ENCODE results near the gene CLMP.
"Not testable (repeated sequence)": the region's sequence is repeated elsewhere in the genome, so short reads cannot be mapped to it uniquely, and the experiment has no call there.

CLMP gene

DNA sequence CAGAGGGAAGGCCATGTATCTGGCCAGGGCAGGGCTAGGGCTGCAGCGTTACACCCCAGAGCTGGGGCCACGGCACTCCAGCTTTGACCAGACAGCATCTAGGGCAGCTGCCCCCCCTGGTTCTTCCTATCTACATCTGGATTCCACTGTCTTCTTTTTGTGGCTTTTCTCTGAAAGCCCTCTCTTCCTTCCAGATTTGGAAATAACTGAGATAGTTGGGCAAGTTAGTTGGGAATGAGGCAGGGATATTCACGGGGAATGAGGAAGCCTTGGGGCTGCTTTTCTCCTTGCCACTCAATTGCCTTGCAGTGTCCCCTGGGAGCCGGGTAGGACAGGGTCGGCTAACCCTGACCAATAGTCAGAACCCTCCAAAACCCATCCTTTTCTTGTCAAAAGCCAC lies 26.8 kb downstream of the CLMP start:
- DNase-seq (ENCODE audit: low read depth) = no peak

DNA sequence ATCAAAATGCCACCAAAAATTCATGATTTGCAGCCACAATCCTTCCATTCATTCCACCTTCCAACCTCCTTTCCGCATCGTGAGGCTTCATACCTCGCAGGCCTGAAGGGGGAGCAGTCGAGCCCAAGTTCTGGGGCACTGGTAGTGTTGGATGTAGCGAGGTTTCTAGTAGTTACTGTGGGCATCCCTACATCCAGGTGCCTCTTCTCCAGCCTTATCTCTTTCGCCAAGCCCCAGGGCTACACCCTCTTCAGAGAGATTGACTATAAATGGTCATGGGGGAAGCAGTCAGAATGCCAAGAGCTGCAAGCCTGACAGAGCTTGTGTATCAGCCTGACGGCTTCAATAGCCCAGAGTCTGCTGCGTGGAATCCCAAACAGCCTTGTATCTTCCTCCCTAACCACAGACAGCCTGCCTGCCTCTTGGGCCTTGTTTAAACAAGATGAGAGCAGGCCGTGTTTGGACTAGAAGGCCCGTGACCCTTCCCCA lies 28.9 kb downstream of the CLMP start:
- DNase-seq (ENCODE audit: low read depth) = no peak

DNA sequence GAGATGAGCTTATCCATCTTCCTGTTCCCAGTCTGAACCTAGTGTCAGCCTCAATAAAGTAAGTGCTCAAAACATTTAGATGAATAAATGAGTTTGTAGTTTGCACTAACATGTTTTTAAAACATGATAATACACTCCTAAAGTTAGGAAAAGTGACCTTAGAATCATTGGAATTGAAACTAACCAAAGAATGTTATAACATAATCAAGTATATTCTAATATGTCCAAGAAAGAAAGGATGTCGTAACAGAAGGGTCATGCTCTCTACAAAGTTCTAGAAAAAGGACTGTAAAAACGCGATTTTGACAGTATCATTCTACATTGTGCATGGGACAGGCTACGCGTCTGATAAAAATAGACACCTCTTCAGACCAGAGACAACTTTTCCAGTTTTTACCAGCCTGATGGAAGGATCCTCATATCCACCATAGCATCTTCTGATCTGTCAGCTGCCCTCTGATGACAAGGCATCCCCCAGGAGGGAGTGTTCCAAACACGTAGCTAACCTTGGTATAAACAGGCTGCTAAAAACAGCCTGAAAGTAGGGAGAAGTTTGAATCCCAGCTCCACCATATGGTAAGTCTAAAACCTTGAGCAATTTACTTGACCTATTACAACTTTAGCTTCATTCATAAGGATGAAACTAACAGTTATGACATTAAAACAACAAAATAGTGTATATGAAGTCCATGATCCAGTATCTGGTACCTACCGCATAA lies 30.2 kb downstream of the CLMP start:
- DNase-seq (ENCODE audit: low read depth) = no peak

DNA sequence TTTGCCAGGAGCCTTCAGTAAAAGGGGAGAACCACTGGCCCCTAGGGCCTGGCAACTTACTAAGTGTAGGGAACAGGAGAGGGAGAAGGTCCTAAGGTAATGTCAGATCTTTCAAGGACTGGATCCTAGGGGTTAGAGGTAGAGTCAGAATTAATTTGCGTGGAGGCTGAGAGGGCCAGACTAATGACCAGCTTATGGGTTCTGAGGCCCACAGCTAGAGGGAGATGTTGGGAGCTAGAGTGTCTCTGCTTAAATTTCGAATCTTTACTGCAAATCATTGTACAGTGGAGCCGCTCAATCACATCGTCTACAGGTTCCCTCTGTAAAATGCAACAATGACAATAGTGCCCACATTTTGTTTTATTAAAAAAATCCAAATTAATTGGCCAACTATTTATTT lies 31.4 kb downstream of the CLMP start:
- no peak for DNase-seq (ENCODE audit: low read depth)

DNA sequence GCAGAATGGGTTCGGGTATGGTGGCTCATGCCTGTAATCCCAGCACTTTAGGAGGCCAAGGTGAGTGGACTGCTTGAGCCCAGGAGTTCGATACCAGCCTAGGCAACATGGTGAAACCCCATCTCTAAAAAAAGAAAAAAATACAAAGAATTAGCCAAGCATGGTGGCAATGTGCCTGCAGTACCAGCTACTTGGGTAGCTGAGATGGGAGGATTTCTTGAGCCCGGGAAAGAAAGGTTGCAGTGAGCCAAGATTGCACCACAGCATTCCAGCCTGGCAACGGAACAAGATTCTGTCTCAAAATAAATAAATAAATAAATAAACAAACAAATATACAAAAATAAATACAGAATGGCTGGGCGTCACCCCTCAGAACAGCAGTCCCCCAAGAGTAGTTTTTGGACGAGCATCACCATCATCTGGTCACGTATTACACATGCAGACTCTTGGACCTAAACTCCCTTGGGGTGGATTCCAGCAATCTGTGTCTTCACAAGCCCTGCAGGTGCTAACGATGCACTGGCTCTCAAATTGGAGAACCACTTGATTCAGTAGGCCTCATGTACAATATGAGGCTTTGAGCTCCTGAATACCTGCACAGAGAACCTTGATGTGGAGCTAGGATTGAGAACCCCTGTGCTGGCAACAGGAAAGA lies 33.5 kb downstream of the CLMP start:
- DNase-seq (ENCODE audit: low read depth) = no peak

DNA sequence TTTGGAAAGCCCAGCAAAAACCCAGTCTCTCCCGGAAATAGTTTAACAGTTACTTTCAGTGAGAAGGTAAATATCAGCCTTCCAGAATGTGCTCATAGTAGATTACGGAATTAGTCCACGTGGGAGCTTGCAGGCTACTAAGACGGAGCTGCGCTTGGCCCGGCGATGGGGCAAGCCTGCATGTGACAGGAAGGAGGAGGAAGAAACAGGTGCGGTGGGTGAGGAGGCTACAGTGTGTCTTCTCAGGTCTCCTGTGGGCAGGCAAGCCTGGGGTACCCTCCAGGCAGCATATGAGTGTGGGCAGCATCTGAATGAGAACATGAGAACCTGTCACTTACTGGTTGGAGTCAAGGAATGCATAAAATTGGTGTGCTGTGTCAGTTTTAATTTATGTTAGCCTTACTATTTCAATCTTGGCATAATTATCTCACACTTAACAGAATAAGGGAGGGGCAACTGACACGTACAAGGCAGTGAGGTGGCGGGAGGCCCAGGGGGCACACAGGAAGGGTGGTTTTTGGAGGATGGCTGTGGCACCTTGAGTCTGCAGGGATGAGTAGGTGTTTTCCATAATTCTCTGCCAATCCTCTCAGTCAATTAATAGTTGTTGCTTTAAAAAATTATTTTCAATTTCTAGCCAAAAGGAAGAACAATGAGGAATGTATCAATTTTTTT lies 35.7 kb downstream of the CLMP start:
- no peak for DNase-seq (ENCODE audit: low read depth)

DNA sequence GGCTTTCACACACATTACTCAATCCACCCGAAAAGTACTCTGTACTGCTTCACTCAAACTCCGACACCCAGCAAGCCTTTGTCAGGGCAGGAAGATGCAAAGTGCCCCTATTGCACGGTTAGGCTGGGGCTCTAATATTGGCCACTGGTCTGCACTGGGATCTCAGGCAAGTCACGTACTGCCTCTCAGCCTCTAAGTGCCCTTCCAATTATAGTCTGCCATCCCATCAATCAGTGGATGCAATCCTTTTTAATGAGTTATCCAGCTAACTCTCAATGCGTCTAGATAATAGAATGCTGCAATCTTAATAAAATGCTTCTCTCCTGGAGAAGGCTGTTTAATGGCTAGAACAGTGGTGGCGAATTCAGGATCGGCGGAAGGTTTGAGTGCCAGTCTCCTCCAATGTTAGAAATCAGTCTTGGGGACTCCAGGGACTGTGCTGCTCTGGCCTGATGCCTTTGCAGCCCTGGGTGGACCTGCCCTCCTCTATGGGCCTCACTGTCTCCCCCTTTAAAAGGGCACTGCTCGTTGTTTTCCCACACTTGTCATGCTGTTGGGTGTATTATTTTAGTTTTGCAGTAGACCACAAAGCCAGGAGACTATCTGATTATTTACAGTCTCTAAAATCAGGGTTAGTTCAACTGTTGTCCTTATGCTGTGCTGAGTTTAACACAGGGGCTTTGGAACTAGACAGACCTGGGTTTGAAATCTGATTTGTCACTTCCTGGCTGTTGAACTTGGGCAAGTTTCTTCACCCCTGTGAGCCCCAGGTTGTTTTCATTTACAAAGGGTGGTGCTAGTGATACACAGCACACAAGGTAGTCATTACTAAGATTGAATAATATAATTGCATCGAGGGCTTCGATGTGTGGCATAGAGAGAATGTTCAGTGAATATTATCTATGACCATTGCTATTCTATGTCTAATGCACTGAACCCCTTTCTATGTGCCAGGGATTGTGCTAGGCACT lies 36.7 kb downstream of the CLMP start:
- no peak for DNase-seq (ENCODE audit: low read depth)

DNA sequence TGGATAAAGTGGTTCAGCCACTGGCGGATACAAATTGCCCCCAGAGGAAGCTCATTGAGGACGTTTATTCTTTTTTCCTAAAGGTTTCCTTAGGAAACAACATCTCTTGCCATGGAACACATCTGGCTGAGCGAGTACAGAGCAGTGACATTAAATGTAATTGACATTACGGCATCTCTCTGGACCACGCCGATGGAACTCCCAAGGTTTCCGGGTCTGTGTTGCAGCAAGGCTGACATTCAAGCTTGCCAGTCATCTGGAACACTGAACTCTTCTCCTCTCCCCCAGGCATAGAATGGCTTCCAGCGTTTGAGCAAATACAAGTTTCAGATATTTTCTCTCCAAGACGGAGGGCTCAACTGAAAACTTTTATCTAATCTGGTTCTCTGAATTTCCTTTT lies 42.1 kb downstream of the CLMP start:
- DNase-seq (ENCODE audit: low read depth) = no peak

DNA sequence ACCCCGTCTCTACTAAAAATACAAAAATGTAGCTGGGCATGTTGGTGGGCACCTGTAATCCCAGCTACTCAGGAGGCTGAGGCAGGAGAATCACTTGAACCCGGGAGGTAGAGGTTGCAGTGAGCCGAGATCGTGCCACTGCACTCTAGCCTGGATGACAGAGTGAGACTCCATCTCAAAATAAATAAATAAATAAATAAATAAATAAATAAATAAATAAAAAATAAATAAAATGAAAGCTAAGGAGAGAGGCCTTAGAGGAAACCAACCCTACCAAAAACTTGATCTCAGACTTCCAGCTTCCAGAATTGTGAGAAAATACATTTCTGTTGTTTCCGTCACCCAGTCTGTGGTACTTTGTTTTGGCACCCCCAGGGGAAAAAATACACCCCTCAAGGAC lies 42.7 kb downstream of the CLMP start:
- not testable (repeated sequence) for DNase-seq (ENCODE audit: low read depth)

DNA sequence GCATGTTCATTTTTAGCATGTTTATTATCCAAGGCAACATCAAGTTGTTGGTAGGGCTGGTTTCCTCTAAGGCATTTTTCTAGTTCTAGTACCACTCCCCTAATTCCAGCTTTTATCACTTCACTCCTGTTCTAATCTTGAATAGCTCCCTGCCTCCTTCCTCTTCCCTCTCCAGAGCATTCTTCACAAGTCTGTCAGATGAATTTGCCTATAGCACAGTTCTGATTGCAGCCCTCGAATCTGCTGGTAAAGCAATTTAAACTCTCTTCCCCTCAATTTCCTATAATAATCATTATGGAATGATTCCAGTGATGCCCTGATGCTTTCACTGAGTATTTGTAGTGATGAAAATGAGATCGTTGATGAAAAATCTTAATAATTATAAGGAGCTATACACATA lies 43.3 kb downstream of the CLMP start:
- no peak for DNase-seq (ENCODE audit: low read depth)

DNA sequence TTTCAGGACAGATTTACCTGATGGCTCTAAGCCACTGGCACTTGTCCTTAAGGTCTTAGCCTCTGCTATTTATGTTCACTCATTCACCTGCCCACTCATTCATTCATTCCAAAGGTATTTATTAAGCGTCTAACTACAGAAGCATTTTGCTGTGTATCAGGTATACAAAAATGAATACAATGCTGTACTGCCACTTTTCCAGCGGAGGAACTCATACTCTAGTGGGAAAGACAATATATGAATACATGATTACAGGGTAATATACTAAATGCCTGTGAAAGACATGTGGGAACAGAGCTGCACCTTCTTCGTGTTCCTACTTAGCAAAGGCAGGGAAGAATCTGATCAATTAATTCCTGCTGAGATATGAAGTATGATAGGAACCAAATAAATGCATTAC lies 43.7 kb downstream of the CLMP start:
- no peak for DNase-seq (ENCODE audit: low read depth)

DNA sequence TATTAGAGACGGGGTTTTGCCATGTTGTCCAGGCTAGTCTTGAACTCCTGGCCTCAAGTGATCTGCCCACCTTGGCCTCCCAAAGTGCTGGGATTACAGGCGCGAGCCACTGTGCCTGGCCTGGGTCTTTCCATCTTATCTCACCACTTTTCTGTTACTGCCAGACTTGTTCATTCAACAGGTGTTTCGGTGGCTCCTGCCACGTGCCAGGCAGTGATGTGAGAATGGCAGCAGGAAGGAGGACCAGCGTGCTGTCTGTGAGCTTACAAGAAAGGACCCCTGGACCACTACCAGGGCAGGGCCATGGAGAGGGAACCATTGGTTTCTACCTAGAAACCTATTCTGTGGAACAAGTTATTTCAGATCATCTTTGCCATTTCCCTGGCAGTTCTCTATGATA lies 44.2 kb downstream of the CLMP start:
- no peak for DNase-seq (ENCODE audit: low read depth)

DNA sequence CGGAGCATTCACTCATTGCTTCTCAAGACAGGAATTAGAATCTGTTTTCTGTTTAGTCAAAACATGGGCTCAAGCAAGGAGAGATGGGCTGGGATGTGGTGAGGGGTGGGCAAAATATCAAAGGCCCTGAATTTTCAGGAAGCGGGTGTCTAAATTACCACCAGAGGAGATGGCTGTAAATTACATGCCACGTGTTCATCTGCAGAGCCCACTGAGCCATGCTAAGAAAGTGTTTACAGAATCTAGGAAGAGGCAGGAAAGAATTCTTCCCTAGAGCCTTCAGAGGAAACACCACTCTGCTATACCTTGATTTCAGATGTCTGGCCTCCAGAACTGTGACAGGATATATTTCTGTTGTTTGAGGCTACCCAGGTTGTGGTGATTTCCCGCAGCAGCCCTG lies 46.1 kb downstream of the CLMP start:
- no peak for DNase-seq (ENCODE audit: low read depth)

DNA sequence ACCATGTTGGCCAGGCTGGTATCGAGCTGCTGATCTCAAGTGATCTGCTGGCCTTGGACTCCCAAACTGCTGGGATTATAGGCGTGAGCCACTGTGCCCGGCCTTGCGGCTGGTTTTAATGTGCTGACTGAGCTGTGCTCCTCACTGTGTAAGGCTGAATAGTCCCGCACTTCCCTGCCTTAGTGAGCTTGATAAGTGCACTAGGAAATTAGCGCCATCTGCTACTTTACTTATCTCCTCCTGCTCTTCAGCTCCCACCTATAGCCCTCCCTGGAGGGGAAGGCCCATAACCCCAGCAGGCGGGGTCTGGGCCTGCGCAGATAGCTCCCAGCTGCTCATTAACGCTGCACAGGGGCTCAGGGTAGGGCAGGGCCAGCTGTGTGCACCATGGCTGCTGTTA lies 49.4 kb downstream of the CLMP start:
- DNase-seq (ENCODE audit: low read depth) = no peak

DNA sequence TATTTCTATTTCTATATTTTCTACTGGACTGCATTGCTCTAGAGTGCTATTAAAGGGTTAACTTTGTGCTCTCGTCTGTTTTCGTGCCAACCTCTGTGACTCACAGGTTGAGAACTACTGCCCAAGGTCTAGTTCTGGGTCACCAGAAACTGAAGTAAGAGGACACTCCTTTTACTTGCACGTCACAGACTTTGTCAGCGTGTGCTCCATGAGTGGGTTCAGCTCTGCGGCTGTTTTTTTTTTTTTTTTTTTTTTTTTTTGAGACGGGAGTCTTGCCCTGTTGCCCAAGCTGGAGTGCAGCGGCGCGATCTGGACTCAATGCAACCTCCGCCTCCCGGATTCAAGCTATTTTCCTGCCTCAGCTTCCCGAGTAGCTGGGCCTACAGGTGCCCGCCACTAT lies 49.8 kb downstream of the CLMP start:
- DNase-seq (ENCODE audit: low read depth) = no peak

DNA sequence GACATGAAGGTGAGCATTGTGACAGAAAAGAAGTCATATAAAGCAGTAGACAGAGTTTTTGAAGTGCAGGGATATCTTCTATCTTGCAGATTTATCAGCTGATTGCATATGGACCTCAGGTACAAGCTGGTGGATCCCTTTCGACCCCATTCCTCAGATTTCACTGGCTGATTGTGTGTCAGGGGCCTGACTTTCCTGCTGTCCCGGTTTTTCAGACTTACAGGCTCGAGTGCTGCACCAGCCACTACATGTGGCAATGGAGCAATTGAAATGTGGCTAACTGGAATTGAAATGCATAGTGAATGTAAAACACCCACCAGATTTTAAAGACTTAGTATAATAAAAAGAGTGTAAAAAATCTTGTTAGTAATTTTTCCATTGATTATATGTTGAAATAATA lies 50.3 kb downstream of the CLMP start:
- DNase-seq (ENCODE audit: low read depth) = no peak

DNA sequence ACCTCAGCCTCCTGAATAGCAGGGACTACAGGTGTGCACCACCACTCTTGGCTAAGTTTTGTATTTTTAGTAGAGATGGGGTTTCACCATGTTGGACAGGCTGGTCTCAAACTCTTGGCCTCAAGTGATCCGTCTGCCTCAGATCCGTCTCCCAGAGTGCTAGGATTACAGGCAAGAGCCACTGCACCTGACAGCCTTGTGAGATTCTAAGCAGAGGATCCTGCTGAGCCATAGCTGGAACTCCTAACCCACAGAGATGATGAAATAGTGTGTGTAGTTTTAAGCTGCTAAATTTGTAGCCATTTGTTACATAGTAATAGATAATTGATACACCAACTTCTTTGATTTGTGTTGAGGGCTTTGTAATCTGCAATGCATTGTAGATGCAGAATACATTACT lies 51.1 kb downstream of the CLMP start:
- DNase-seq (ENCODE audit: low read depth) = no peak

DNA sequence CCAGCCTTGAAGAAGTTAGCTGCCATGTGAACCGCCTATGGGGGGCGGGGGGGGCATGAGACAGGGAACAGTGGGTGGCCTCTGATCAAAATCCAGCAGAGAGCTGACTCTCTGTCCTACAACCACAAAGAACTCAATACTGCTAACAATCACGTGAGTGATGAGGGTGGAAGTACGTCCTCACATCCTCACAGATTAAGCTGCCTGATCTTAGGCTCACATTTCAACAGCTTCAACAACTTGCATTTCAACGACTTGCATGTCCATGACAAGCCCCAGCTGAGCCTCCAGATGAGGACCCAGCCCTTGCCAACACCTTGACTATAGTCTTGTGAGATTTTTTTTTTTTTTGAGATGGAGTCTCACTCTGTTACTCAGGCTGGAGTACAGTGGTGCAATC lies 51.6 kb downstream of the CLMP start:
- DNase-seq (ENCODE audit: low read depth) = no peak

DNA sequence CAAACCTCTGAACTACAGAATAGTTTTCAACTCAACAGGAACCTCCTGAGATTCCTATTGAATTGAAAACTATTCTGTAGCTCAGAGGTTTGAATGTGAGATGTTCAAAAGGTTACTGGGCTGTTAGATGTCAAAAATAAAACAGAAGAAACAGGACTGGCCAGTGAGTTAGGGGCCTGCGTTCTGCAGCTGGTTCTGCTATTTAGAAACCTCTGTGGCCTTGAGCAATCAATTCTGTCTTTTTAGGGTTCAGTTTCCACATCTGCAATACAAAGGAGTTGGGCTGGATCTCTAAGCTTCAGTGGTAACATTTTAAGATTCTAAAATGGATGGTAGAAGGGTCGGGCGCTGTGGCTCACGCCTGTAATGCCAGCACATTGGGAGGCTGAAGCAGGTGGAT lies 55.8 kb downstream of the CLMP start:
- DNase-seq (ENCODE audit: low read depth) = no peak

DNA sequence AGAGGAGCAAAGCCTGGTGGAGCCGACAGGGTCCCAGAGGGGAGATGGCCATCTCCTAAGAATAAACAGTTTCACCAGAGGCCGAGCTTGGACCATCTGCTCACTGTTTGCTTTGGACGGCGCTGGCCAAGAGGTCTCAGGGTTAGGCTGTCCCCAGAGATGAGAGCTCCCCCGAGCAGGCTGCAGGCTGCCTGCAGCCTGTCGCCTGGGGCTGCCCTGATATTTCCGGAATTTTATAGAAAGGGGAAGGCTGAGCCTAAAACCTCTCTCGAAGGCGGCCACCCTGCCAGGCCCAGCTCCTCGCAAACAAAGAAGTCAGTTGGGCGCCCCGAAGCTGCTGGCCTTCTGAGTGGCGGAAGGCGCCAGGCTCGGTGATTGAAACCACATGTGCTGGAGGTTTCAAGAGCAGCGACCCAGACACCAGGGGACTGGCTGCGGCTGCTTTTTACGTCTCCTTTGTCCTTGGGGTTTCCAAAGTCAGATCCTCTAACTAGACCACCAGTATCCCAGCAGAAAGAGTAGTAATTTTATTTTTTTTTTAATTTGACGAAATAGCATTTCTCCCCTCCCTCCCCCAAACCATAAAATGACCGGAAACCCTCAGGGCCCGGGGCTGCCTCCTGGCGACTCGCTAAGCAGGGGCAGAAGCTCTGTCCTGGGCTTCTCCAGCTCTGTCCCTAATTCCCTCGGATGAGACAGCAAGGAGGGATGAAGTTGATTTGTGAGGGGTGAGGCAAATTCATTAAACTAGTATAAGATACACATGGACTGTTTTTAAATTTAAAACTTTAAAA lies 57.4 kb downstream of the CLMP start:
- DNase-seq (ENCODE audit: low read depth) = no peak

DNA sequence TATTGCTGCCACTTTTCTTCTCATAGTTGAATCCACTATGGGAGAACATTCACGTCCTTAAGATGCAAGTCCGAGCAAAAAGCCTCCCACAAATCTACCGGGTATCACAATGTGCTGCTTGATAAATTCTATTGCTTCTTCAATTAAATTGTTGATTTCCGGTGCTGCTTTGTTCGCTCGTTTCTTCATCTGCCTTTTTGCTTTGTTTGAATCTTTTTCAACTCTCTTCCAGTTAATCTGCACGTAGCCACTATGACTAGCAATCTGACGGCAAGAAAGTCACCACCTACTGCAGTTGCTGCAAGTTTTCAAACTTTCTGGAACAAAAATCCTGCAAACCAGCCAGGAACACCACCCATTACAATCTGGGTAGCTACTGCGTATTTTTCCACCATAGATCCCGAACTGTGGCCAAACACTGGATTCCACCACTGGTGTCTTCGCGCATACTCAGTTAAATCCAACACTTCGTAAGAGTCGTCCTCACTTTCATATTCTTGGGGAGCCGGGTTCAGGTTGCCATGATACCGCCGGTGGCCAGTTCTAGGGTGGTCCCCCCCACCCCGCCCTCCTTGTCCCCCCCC lies 59.1 kb downstream of the CLMP start:
- no peak for DNase-seq (ENCODE audit: low read depth)

All from stimulated activated CD8-positive, alpha-beta memory T cell treated with anti-CD3 and anti-CD28 coated beads, Interleukin-7, amount 100 ng/mL, for 24 hours (primary cell).